Ramos (cell line): ENCODE results near the gene PRCD.

ENCODE experiments used
- in situ Hi-C: fragments of 300-500 bp; cut with MboI; formaldehyde crosslinking; loops from one replicate; pipeline ENCODE4 v1.14.3; 2022; ENCODE audit warnings: low sequenced_read_pairs; ENCODE audit not compliant: unreplicated experiment

Gene PRCD

DNA sequence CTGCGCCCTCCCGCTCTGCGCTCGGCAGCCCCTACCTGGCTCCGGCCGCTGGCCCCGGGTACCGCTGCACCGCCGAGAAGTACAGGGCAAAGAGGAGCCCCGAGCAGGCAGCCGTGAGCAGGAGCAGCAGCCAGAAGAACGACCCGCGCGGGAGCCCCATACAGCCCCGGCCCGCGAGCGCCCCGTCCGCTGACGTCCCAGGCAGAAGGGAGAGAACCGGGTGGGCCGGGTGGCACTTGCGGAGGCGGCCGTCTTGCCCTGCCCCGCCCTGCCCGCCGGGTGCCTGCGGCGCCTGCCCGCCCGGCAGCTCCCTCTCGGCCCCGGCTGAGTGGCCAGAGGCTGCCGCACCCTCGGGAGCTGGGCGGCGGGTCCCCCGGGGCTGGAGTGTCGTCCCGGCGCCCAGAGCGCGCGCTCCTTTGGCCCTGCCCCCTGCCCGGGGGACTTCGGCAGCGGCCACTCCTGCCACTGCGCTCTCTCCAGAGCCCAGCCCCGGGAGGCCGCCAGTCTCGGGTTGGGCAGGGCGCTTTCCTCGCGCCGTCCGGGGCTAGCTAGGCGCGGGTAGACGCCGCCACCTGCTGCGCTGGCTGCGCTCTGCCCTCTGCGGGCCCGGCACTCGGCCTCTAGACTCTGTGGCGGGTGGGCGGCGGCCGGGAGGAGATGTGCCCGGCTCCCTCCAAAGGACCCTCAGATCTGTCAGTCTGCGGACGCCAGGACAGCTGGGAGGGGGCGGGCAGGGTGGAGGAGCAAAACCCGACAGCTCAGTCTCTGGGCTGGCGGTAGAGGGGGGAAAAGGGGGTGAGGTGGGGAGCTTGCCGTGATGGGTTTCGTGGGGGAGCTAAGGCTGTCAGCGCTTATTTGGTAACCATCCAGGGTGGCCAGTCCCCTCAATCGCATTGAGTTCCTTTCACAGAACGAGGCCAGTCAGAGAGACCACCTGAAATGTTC lies 46.1 kb downstream of the PRCD start, which contains the start of gene ST6GALNAC2:
ST6GALNAC2 (minus strand) TSS at position 212 of the 945 bp plus-strand sequence; CDS start at position 160, 52 bp downstream.
- in situ Hi-C loops, result no loop called here

DNA sequence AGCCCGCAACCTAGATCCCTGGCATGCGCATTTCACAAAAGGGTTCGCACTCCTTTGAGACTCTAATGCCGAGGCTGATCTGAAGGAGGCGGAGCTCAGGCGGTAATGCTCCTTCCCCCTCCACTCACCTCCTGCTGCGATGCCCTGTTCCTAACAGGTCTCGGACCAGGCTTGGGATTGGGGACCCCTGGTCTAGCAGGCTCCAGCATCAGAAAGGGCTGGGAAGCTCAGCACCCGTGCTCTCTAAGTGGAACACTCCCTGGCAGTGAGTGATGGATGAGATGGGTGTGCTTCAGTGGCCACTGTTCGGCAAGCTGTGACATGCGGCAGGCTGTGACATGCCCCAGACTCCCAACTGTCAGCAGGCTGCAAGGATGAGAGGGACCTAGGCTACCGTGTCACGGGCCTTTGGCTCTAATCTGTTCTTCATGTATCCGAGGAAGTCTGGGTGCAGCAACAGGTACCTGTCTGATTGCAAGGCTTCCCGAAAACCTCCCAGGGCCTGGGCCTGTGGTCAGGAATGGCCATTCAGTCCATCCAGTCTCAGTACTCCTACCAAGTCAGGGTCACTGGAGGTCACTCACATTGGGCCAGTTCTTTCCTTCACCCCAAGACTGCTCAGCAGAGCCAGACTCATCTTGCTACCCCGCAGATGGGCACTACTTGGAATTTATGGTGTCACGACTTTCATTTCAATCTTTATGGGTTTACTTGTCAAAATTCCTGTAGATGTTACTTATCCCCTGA lies 47.1 kb downstream of the PRCD start:
- in situ Hi-C loops, result no loop called here

GRCh38 chr17:76588182-76588581 lies 48.3 kb downstream of the PRCD start:
- in situ Hi-C loops, result no loop called here

DNA sequence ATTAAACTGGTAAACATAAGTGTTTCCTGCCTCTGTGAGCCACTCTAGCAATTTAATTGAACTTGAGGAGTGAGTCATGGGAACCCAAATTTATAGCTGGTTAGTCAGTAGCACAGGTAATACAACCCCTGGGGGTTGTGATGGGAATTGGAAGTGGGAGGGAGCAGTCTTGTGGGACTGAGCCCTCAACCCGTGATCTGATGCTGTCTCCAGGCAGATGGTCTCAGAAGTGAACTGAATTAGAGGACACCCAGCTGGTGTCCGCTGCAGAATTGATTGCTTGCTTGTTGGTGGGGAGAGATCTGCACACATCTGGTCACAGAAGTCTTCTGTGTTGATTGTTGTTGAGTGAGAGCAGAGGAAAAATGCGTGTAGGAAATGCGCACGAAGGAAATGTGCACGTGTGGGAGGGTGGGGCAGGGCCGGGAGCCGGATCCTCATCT lies 53.6 kb downstream of the PRCD start:
- in situ Hi-C loops, result no loop called here

GRCh38 chr17:76593959-76594358 lies 54.1 kb downstream of the PRCD start:
- in situ Hi-C loops, result no loop called here

GRCh38 chr17:76594690-76595089 lies 54.8 kb downstream of the PRCD start:
- in situ Hi-C loops, result no loop called here
